Stimulated activated CD8-positive, alpha-beta memory T cell treated with anti-CD3 and anti-CD28 coated beads, Interleukin-15, amount 100 ng/mL, for 1 hour (primary cell): ENCODE data around the gene PAIP2.
"Not testable (repeated sequence)": the region's sequence is repeated elsewhere in the genome, so short reads cannot be mapped to it uniquely, and the experiment has no call there.

Experiments used
- DNase-seq: peaks from one replicate; pipeline ENCODE4 v3.0.0-alpha.2; 2020; ENCODE audit warnings: low read depth

Gene PAIP2

GRCh38 chr5:139315056-139315615, 26.5 kb upstream of the PAIP2 start:
- no peak for DNase-seq

GRCh38 chr5:139335811-139336210, 5.8 kb upstream of the PAIP2 start:
- DNase-seq: no peak

GRCh38 chr5:139340051-139340450, 1.6 kb upstream of the PAIP2 start:
- DNase-seq: no peak

- no peak for DNase-seq
Measured at GRCh38 chr5:139341187-139341688, 416 bp upstream of the PAIP2 start.

- DNase-seq: no peak
Measured at GRCh38 chr5:139342423-139342723, 719 bp downstream of the PAIP2 start.

GRCh38 chr5:139343476-139343875, 1.8 kb downstream of the PAIP2 start:
- no peak for DNase-seq

GRCh38 chr5:139344177-139344576, 2.5 kb downstream of the PAIP2 start:
- DNase-seq: no peak

GRCh38 chr5:139345442-139345841, 3.8 kb downstream of the PAIP2 start:
- DNase-seq: not testable (repeated sequence)

GRCh38 chr5:139347863-139348262, 6.2 kb downstream of the PAIP2 start:
- DNase-seq: not testable (repeated sequence)

- DNase-seq: no peak
Measured at GRCh38 chr5:139354186-139354585, 12.5 kb downstream of the PAIP2 start.

GRCh38 chr5:139355900-139356299, 14.2 kb downstream of the PAIP2 start:
- DNase-seq: not testable (repeated sequence)

GRCh38 chr5:139358064-139358463, 16.4 kb downstream of the PAIP2 start:
- no peak for DNase-seq

- DNase-seq: no peak
Measured at GRCh38 chr5:139360384-139360783, 18.7 kb downstream of the PAIP2 start.

- DNase-seq: no peak
Measured at GRCh38 chr5:139361835-139362429, 20.3 kb downstream of the PAIP2 start.

GRCh38 chr5:139363937-139364336, 22.3 kb downstream of the PAIP2 start:
- no peak for DNase-seq

- no peak for DNase-seq
Measured at GRCh38 chr5:139364466-139364865, 22.8 kb downstream of the PAIP2 start.

GRCh38 chr5:139368613-139369012, 27.0 kb downstream of the PAIP2 start:
- no peak for DNase-seq

- DNase-seq: no peak
Measured at GRCh38 chr5:139369181-139369580, 27.5 kb downstream of the PAIP2 start.

- no peak for DNase-seq
Measured at GRCh38 chr5:139371482-139372435, 30.1 kb downstream of the PAIP2 start.

GRCh38 chr5:139374909-139375308, 33.3 kb downstream of the PAIP2 start:
- no peak for DNase-seq

- no peak for DNase-seq
Measured at GRCh38 chr5:139376364-139376763, 34.7 kb downstream of the PAIP2 start.

- no peak for DNase-seq
Measured at GRCh38 chr5:139377226-139377625, 35.6 kb downstream of the PAIP2 start.
